Measurements from ENCODE around the gene ARID5B. TPM values are rescaled to one million over a fixed set of nuclear protein-coding genes. Genes with fewer than 3 reads are reported as not detected.

Gene ARID5B
- polyA plus RNA-seq, 1 experiment = 137 TPM

- ChIA-PET CTCF (interaction anchor here (1.3 kb wide), 1 partner anchor 597 kb away, joined by 3 read pairs; no protein-coding TSS in a partner anchor), POLR2A (no interaction called here)
- Histone ChIP-seq H3K4me3 (ENCODE audit: low read depth, low read length) (no peak overlapping the region; the same call in 1 of the 2 replicates), H3K9me3 (ENCODE audit: control insufficient read depth, insufficient read depth, low read length) (no peaks in the 10 kb centered on the region; the same call in 1 of the 2 replicates), H3K27ac (ENCODE audit: low read depth, low read length) (peak overlapping the region; percentile 25), H3K27me3 (ENCODE audit: control insufficient read depth, insufficient read depth, low read length) (no peaks in the 10 kb centered on the region)
- no peak for TF ChIP-seq CTCF (IDR thresholded peaks at IDR 0.05; ENCODE audit: low read depth, low read length)
- no peak for DNase-seq (ENCODE audit: low read depth, low spot score)
These were observed 32.3 kb upstream of the ARID5B start for GRCh38 chr10:61869041-61869675.

GRCh38 chr10:61869774-61870525 is 31.5 kb upstream of the ARID5B start:
- peak overlapping the region; percentile 25 for H3K27ac ChIP-seq (ENCODE audit: low read depth, low read length)
- TF ChIP-seq CTCF (IDR thresholded peaks at IDR 0.05; ENCODE audit: low read depth, low read length) = no peak
- POLR2A ChIA-PET = no interaction called here
- H3K27me3 ChIP-seq (ENCODE audit: control insufficient read depth, insufficient read depth, low read length) = no peaks in the 10 kb centered on the region
- peak; percentile 21 for DNase-seq (ENCODE audit: low read depth, low spot score)
- no peaks in the 10 kb centered on the region; the same call in 1 of the 2 replicates for H3K9me3 ChIP-seq (ENCODE audit: control insufficient read depth, insufficient read depth, low read length)
- CTCF ChIA-PET = interaction anchor here (1.3 kb wide), 1 partner anchor 598 kb away, joined by 3 read pairs; no protein-coding TSS in a partner anchor
- H3K4me3 ChIP-seq (ENCODE audit: low read depth, low read length) = peak overlapping the region; percentile 21

GRCh38 chr10:61870526-61870895 is 31.0 kb upstream of the ARID5B start:
- TF ChIP-seq CTCF (IDR thresholded peaks at IDR 0.05; ENCODE audit: low read depth, low read length) = no peak
- Histone ChIP-seq H3K4me3 (ENCODE audit: low read depth, low read length) (no peak overlapping the region), H3K9me3 (ENCODE audit: control insufficient read depth, insufficient read depth, low read length) (no peaks in the 10 kb centered on the region; the same call in 1 of the 2 replicates), H3K27me3 (ENCODE audit: control insufficient read depth, insufficient read depth, low read length) (no peaks in the 10 kb centered on the region), H3K27ac (ENCODE audit: low read depth, low read length) (no peak overlapping the region)
- DNase-seq (ENCODE audit: low read depth, low spot score) = no peak
- CTCF ChIA-PET = interaction anchor here (1.3 kb wide), 1 partner anchor 599 kb away, joined by 3 read pairs; no protein-coding TSS in a partner anchor
- POLR2A ChIA-PET = no interaction called here

GRCh38 chr10:61871487-61871886 is 30.0 kb upstream of the ARID5B start:
- no peak for DNase-seq (ENCODE audit: low read depth, low spot score)
- Histone ChIP-seq H3K9me3 (ENCODE audit: control insufficient read depth, insufficient read depth, low read length) (no peaks in the 10 kb centered on the region; the same call in 1 of the 2 replicates), H3K4me3 (ENCODE audit: low read depth, low read length) (no peak overlapping the region), H3K27ac (ENCODE audit: low read depth, low read length) (no peak overlapping the region), H3K27me3 (ENCODE audit: control insufficient read depth, insufficient read depth, low read length) (no peaks in the 10 kb centered on the region)
- no peak for TF ChIP-seq CTCF (IDR thresholded peaks at IDR 0.05; ENCODE audit: low read depth, low read length)
- ChIA-PET CTCF (interaction anchor here (1.1 kb wide), 1 partner anchor 25 kb away, joined by 4 read pairs; no protein-coding TSS in a partner anchor), POLR2A (no interaction called here)

Measured in AG04450 (cell line).